ENCODE data around the gene ZBTB9.

GRCh38 chr6:33420491-33421343 lies 33.7 kb upstream of the ZBTB9 start:
- TF ChIP-seq ZFX (IDR thresholded peaks at IDR 0.05): no peak
- TF ChIP-seq CTCF (conservative IDR thresholded peaks at IDR 0.05): no peak
